GM21528 (cell line): ENCODE measurements around the gene GNLY.
"Not testable (repeated sequence)": the region's sequence is repeated elsewhere in the genome, so short reads cannot be mapped to it uniquely, and the experiment has no call there.

Source experiments
- ATAC-seq: cut with Tn5 transposase; IDR thresholded peaks from one replicate; pipeline ENCODE4 v1.9.1; 2021; ENCODE audit warnings: mild to moderate bottlenecking, moderate library complexity; ENCODE audit not compliant: unreplicated experiment, low FRiP score

GNLY gene

DNA sequence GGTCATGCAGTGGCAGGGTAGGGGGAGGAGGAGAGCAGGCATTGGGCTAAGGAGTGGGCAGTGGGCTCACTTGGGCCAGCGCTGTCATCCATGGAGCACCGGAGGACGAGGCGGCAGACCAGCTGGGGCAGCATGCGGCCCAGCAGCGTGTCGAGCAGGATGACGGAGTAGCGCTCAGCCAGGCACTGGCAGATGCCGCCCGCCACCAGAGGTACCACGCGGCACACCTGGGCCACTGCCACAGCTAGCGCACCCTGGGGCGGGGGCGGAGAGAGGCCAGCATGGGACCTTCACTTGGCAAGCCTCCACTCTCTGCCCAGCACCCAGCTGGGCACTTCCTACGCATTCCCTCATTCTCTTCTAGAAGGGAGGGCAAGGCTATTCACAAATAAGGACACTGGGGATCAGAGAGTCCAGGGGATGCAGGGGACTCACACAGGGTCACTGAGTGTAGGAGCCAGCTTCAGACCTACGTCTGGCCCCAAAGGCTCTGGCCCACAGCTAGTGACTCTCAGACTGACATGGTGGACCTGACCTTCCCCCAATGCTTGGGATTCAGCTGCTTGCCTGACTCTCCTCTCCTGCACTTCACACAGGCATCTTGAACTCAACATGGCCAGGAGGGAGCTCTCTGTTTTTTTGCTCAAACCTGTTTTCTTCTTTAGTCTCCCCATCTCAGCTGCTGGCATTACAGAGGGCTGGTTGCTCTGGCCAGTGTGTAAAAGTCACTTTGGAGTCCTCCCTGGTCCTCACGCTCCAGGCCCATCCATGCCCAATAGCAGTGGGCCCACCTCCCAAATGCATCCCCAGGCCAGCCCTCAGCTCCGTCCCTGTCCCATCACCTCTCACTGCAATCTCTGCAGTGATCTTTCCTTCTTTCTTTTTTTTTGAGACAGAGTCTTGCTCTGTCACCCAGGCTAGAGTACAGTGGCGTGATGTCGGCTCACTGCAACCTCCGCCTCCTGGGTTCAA, 30.3 kb upstream of the GNLY start:
- no peak for ATAC-seq

DNA sequence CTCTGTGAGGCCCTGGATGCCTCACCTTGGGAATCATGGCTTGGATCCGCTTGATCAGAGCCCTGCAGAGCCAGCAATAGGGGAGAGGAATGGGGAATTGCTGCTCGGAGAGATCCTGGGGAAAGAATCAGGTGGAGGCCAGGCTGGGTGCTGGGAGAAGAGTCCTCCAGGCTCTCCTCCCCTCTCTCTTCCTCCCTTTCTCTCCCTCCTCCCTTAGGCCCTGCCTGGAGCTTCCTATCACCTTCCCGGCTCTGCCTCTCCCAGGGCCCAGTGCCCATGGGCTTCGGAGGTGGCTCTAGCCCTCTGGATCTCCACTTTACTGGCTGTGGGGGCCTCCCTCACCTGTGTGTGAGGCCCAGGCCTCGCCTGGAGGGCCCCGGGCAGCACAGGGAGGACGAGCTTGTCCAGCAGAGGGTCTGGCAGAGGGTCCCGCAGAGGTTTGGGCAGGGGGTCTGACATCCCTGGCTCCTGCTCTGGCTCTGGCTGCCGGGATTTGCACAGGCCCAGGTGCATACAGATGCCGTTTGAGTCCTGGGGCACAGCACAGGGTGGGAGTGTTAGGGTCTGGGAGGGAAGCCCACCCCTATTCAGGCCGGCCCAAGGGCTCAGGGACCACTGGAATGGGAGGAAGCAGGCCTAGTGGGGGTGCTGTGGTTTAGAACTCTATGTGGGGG, 28.8 kb upstream of the GNLY start:
- ATAC-seq = no peak

DNA sequence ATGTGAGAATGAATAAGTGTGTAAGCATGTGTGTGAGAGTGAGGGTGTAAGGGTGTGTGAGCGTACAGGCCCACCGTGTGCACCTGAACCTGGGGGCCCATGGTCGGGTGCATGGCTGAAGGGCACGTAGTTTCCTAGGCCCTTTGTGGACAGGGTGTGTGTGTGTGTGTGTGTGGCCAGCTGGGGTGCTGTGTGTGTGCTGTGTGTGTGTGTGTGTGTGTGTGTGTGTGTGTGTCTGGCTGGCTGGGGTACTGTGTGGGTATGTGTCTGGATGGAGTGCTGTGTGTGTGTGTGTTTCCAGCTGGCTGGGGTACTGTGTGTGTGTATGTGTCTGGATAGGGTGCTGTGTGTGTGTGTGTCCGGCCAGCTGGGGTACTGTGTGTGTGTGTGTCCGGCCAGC, 28.1 kb upstream of the GNLY start:
- no peak for ATAC-seq

DNA sequence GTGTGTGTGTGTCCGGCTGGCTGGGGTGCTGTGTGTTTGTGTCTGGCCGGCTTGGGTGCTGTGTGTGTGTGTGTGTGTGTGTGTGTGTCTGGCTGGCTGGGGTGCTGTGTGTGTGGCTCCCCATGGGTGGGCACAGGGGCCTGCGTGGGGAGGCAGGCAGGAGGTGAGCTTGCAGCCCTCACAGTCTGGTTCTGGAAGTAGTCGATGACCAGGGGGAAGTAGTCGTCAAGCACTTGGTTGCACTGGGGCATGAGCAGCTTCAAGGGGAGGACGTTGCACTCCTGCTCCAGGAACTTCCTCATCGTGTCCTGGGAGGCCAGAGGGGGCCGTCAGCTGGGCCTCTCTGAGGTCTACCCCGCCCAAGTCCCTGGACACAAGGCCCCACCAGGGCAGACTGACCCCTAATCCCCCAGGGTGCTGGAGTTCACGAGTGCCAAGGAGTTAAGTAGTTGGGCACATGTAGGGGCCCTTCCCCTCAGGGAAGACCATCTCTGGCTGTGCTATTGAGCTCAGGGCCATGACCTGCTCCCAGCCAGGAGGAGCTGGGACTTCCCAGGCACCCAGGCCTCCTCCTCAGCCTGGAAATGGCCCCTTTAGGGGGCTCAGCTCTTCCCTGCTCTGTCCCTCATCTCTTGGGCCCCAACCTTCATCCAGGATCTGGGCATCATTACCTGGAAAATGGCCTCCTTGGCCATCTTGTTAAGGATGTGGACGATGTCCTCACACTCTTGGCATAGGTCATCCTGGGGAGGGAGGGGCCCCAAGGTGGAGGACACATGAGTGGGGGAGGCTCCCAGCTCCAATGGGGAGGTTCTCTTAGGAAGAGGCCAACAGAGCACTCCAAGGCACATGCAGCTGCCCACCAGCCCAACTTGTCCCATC, 27.5 kb upstream of the GNLY start:
- ATAC-seq = no peak

DNA sequence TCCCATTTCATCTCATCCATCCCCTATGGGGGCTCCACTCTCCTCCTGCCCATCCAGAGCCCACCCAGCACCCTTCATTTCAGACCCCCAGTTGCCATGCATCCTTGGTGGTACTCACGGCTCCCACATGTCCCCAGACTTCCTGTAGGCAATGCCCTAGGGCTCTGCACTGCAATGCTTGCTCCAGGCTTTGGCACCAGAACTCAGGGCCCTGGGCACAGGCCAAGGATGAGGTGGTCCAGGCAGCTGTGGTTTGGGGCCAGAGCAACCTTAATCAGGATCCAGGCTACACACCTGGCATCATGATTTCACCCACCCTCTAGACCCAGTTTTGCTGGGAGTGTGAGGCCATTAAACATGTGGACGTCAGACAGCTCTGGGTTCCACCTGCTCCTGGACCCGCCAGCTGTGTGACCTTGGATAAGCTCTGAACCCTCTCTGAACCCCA, 26.6 kb upstream of the GNLY start:
- ATAC-seq = no peak

GRCh38 chr2:85668009-85668856, 25.9 kb upstream of the GNLY start, which contains the start of gene SFTPB:
SFTPB (minus strand) TSS chr2:85668199; CDS start chr2:85668183, 16 bp downstream.
- ATAC-seq = no peak

DNA sequence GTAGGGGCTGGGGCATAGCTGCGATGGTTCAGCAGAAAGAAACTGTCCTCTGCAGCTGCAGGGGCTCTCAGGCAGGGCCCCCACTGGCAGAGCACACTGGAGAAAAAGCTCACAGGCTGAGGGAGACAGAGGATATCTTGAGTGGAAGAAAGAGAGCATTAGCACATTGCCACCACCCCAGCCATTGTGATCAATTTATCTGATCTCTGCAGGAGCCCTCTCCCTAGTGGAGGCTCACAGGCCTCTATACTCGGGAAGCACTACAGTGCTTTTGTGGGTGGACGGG, 25.4 kb upstream of the GNLY start:
- no peak for ATAC-seq

- ATAC-seq = peak; percentile 61
Measured at GRCh38 chr2:85669549-85669948, 24.6 kb upstream of the GNLY start.

DNA sequence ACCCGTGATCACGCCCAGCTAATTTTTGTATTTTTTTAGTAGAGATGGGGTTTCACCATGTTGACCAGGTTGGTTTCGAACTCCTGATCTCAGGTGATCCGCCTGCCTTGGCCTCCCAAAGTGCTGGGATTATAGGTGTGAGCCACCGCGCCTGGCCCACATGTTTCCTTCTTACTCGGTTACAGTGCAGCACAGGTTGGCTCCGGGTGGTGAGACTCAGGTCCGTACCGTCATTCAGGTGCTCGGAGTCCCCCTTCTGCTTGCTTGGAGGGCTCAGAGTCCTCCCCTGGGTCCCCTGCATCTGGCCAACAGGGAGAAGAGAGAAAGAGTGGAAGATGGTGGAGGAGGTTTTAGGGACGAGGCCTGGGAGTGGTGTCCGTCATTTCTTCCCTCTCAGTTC, 23.7 kb upstream of the GNLY start:
- not testable (repeated sequence) for ATAC-seq

DNA sequence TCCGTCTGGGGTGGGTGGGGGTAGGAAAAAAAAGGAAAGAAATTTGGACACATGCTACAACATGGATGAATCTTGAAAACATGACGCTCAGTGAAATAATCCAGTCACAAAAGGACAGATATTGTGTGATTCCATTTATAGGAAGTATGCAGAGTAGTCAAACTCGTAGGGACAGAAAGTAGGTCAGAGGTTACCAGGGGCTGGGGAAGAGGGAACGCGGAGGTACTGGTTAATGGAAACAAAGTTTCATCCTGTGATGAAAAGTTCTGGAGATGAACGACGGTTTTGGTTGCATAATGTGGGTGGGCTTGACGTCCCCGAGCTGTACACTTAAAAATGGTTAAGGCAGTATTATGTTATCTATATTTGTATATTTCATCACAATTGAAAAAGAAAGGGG, 21.7 kb upstream of the GNLY start:
- ATAC-seq = no peak

DNA sequence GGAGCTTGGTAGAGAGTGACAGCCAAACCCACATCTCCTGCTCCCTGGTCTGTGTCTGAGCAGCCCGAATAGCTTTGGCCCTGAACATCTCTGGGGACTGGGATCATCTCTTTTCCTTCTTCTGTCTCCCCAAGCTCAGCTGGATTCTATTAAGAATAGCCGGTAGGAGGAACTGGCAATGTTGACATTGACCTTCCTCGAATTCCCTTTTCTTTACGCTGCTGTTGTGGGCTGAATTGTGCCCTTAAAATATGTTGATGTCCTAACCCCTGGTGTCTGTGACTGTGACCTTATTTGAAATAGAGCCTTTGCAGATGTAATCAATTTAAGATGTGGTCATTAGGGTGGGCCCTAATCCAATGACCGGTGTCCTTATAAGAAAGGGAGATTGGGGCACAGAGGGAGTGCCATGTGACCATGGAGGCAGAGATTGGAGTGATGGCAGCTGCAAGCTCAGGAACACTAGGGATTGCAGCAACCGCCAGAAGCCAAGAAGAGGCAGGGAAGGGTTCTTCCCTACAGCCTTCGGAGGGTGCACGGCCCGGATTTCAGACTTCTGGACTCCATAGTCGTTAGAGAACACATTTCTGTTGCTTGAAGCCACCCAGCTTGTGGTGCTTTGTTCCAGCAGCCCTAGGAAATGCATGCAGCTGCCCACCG, 20.3 kb upstream of the GNLY start:
- ATAC-seq = no peak

GRCh38 chr2:85674417-85674816, 19.7 kb upstream of the GNLY start:
- ATAC-seq = no peak

GRCh38 chr2:85675427-85675826, 18.7 kb upstream of the GNLY start:
- ATAC-seq = no peak

DNA sequence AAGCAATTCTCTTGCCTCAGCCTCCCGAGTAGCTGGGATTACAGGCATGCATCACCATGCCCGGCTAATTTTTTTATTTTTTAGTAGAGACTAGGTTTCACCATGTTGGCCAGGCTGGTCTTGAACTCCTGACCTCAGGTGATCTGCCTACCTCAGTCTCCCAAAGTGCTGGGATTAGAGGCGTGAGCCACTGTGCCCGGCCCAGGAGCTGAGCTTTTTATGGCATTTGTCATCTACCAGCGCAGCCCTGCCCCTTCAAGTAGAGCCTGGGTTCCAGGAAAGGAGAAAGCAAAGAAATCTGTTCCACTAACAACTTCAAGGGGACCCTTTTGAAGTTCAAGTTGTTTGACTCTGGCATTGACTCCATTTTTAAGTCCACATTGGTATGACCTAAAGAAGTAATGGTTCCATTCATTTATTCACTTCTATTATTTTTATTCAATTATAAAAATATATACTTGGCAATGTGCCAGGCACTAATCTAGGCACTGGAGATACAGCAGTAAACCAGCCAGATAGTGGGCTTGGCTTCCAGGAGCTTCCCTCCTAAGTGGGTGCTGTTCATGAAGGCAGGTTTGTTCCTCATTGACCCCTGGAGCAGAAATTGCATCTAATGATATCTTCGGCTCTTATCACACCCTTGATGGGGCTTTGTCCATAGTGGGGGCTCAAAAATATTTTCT, 18.2 kb upstream of the GNLY start:
- no peak for ATAC-seq

DNA sequence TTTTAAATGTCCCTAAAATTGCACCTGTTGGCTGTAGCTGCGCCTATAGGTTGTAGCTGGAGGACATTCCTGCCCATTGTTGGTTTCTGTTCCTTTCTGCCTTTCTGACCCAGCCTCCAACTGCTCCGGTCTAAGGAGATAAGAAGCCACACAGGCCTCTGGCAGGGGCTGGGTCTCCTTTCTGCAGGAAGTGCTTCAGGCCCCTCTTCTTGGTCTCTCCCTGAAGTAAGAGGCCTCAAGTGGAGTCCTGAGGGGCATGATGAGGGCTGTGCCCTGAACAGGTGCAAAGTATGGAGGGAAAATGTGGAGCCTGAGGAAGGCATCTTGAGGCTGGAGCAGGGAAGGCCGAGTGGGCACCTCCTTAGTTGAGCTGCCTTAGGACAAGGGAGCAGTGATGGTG, 15.8 kb upstream of the GNLY start:
- no peak for ATAC-seq

- ATAC-seq = no peak
Measured at GRCh38 chr2:85678794-85679672, 15.1 kb upstream of the GNLY start.

DNA sequence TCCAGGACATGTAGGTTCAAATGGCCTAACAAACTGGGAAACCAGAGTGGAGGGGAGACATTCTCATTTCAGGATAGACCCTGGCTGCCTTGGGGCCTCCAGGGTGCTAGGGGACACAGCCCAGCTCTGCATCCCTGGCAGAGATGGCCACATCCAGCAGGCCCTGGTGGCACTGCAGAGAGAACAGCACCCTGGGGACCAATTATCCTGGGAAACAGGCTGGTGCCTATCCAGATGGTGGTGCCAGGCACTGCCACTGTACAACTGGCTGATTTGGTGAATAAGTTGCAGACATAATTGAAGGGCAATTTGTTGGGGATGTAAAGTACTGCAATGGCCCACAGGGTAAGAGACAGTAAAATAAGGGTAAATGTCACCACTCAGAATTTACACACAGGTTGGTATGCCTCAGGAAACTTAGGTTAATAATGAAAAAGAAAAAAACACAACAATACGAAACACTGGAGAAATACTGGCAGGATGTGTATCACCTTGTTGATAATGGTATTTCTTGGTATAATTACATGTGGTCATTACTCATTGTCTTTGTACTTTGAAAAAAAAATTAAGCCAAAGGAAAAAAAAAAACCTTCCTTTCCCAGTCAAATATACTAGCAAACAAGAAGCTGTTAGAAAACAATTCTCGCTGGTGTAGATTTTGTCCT, 13.3 kb upstream of the GNLY start:
- no peak for ATAC-seq
